Measurements from ENCODE around the gene HOTAIR. TPM values are rescaled to one million over a fixed set of nuclear protein-coding genes. Genes with fewer than 3 reads are reported as not detected.

HOTAIR gene
- total RNA-seq, 2 donors from 2014 or later = not detected

DNA sequence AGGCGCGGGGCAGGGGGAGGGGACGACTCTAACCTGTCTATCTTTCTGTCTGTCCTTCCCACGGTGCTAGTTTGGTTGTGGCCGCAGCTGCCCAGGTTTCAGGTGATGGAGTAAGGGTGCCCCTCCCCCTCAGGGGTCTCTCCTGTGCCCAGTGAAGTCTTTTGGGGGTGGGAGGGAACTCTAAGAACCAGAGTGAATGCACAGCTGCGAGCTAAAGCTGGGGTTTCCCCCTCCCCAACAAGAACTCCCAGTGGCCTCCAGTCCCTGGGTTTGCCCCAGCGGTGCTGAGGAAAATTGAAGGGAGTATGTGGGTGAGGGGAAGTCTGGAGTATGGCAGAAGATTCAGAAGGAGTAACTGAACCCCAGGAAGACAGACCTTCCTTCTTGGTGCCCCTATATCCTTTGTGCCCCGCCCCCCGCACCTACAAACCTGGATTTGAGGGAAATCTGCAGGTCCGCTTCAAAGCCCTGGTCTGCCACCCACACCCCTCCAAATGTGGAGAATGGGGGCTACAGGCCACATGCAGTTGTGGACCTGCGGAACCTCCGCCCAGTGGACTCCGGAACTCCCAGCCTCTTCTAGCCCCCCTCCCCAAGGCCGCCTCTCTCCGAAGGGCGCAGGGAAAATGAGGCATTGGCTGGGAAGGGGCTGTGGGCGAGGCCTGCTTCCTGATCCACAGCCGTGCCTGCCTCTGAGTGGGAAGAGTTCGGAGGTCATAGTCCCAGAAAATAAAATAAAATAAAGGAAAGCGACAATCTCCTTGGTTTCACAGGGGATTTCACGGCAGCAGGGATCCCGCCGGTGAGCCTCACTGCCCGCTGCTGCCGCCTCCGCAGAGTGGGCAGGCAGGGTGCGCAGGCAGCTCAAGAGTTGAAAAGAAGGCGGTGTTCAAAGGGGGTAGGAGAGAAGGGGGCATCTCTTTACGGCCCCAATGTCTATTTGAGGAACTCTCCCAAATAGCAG lies 21.8 kb upstream of the HOTAIR start:
- Histone ChIP-seq H3K4me1 (peaks cover 0 to 40% of the 10 kb centered on the region in 2 donors), H3K4me3 (peak overlapping the region; percentile 28 to 49), H3K27ac (no peak overlapping the region), H3K9me3 (no peaks in the 10 kb centered on the region), H3K36me3 (no peaks in the 10 kb centered on the region), H3K27me3 (peaks cover 74 to 95% of the 10 kb centered on the region in 2 donors)
- DNase-seq (ENCODE audit: low spot score) = no peak
- TF ChIP-seq, protein P1, sequence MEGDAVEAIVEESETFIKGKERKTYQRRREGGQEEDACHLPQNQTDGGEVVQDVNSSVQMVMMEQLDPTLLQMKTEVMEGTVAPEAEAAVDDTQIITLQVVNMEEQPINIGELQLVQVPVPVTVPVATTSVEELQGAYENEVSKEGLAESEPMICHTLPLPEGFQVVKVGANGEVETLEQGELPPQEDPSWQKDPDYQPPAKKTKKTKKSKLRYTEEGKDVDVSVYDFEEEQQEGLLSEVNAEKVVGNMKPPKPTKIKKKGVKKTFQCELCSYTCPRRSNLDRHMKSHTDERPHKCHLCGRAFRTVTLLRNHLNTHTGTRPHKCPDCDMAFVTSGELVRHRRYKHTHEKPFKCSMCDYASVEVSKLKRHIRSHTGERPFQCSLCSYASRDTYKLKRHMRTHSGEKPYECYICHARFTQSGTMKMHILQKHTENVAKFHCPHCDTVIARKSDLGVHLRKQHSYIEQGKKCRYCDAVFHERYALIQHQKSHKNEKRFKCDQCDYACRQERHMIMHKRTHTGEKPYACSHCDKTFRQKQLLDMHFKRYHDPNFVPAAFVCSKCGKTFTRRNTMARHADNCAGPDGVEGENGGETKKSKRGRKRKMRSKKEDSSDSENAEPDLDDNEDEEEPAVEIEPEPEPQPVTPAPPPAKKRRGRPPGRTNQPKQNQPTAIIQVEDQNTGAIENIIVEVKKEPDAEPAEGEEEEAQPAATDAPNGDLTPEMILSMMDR (IDR thresholded peaks at IDR 0.05) = no peak

DNA sequence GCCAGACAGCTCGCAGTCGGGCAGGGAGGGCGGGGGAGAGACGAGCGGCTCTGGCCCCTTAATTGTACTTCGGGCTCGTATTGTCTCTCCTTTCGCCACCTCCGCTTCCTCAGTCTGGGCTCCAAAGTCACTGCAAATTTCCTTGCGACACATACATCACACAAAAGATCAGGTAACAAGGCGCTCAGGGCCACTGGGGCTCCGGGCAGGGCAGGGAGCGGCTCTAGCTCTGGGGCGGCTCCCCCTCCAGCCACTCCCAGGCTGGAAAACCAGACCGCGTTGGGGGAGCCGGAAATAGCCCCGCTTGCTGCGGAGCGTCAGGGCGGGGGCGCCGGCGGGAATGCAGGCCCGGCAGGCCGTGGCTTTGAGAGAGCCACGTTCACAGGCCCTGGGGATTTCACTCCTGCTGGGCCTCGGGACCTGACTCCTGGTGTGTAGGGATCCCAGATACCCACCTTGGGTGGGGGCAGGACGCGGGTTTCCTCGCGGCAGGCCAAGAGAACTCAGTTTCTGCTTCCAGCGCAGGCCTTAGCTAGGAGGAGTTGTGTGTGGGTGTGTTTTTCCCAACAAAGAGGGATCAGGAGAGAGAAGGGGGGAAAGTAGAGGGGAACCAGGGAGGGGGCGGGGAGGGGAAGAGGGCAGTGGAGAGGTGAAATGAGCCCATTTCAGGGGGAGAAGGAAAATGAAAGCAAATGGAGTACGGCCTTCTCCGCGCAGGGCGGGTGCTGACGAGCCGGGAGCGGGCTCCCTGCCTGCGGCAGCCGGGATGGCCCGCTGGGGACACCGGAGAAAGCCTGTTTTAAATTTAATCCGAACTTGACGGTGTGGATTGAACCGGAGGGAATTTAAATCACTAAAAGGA lies 20.9 kb upstream of the HOTAIR start:
- Histone ChIP-seq H3K4me3 (peak overlapping the region; percentile 28 to 49), H3K9me3 (no peaks in the 10 kb centered on the region), H3K4me1 (peaks cover 0 to 38% of the 10 kb centered on the region in 2 donors), H3K27ac (no peak overlapping the region), H3K27me3 (peaks cover 74 to 94% of the 10 kb centered on the region in 2 donors), H3K36me3 (no peaks in the 10 kb centered on the region)
- no peak for DNase-seq (ENCODE audit: low spot score)
- TF ChIP-seq, protein P1 (IDR thresholded peaks at IDR 0.05) = no peak

DNA sequence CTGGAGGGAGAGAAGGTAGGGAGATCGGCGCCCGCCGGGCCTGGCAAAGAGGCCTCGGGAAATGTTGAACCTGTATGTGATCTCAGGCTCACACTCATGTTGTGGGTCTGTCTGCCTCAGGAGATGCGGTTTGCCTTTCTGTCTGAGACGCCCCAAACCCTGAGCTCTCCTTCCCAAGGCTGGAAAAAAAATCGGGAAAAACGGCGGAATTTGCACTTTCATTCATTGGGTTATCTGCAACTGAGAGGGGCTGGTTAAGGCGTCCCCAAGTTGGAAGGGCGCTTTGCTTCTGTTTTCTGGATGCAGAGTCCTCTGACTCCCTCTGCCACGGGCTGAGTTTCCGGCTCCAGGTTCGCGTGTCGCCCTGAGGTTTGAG lies 20.2 kb upstream of the HOTAIR start:
- TF ChIP-seq, protein P1 (IDR thresholded peaks at IDR 0.05) = no peak
- H3K27ac ChIP-seq = no peak overlapping the region
- no peaks in the 10 kb centered on the region for H3K36me3 ChIP-seq
- peak overlapping the region in 1 of 2 donors; percentile 49 for H3K4me3 ChIP-seq
- peaks cover 72 to 94% of the 10 kb centered on the region in 2 donors for H3K27me3 ChIP-seq
- no peak for DNase-seq (ENCODE audit: low spot score)
- H3K9me3 ChIP-seq = no peaks in the 10 kb centered on the region
- H3K4me1 ChIP-seq = peaks cover 0 to 32% of the 10 kb centered on the region in 2 donors

DNA sequence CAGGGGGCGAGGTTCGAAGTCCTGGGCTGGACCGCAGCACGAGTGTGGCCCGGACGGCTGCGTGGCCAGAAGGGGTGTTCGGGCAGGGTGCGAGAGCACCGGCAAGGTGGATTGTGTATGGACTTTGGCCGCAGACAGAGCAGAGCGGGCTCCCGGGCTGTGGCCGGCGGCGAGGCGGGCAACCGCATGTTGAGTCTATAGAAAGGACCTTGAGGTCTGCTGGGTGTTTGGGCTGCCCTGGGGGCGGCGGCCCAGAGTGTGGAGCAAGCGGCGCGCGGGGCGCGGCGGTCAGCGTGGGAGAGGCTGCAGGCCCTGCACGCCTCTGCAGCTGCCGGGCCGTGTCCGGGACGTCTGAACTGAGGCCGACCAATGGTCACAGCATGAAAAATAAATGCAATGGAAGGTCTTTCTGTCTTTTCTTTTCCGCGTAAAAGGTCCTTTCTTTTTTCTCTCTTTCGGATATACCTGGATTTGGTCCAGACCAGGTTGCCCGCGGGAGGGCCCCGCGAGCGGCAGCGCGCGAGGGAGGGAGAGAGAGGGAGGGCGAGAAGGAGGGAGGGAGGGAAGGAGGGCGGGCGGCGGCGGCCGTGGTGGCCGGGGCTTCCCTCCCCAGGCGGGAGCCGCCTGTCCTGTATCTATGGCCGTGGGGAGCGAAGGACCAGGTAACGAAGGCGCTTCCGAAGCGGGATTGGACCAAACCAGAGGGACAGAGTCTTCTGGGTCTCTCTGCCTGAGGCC lies 19.7 kb upstream of the HOTAIR start:
- Histone ChIP-seq H3K27ac (no peak overlapping the region), H3K9me3 (no peaks in the 10 kb centered on the region), H3K27me3 (peaks cover 66 to 94% of the 10 kb centered on the region in 2 donors), H3K36me3 (no peaks in the 10 kb centered on the region), H3K4me3 (peak overlapping the region in 1 of 2 donors; percentile 49), H3K4me1 (peaks cover 0 to 26% of the 10 kb centered on the region in 2 donors)
- DNase-seq (ENCODE audit: low spot score) = no peak
- TF ChIP-seq, protein P1 (IDR thresholded peaks at IDR 0.05) = no peak

DNA sequence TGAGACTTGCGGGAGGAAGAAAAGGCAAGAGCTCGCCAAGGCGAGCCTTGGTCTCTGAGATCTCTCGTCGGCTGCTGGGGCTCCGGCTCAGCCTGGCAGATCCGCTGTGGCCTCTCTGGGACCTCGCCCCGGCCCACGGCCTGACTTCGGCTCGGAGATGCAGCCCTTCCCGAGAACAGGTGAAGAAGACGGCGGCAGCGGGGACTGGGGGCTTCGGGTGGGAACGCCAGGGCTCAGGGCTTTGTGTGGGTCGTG lies 19.2 kb upstream of the HOTAIR start:
- Histone ChIP-seq H3K4me3 (no peak overlapping the region), H3K27ac (no peak overlapping the region), H3K36me3 (no peaks in the 10 kb centered on the region), H3K27me3 (peaks cover 67 to 93% of the 10 kb centered on the region in 2 donors), H3K4me1 (peaks cover 0 to 28% of the 10 kb centered on the region in 2 donors), H3K9me3 (no peaks in the 10 kb centered on the region)
- TF ChIP-seq, protein P1 (IDR thresholded peaks at IDR 0.05) = no peak
- no peak for DNase-seq (ENCODE audit: low spot score)
